ENCODE results near the gene OSBPL1A. TPM values are rescaled to one million over a fixed set of nuclear protein-coding genes. Genes with fewer than 3 reads are reported as not detected.

Gene OSBPL1A
- total RNA-seq, 1 donor from 2014 or later: 42.0 TPM

- ATAC-seq: no peak
- no peak overlapping the region for H3K27ac ChIP-seq
- DNase-seq: no peak
- no peaks in the 10 kb centered on the region for H3K36me3 ChIP-seq
- H3K9me3 ChIP-seq: no peaks in the 10 kb centered on the region
- intact Hi-C loops (cut with DNase I): no loop called here
- H3K4me1 ChIP-seq: peaks cover 22% of the 10 kb centered on the region
- H3K4me3 ChIP-seq: peak overlapping the region; percentile 91
- no peaks in the 10 kb centered on the region for H3K27me3 ChIP-seq
- TF ChIP-seq CTCF (IDR thresholded peaks at IDR 0.05): no peak
These were observed 916 bp upstream of the OSBPL1A start for GRCh38 chr18:24398540-24398939.

GRCh38 chr18:24397131-24397693 is 412 bp downstream of the OSBPL1A start:
- TF ChIP-seq CTCF (IDR thresholded peaks at IDR 0.05): no peak
- Histone ChIP-seq H3K4me3 (peak overlapping the region; percentile 91), H3K27ac (peak overlapping the region; percentile 94), H3K9me3 (no peaks in the 10 kb centered on the region), H3K27me3 (no peaks in the 10 kb centered on the region), H3K4me1 (peaks cover 22% of the 10 kb centered on the region), H3K36me3 (no peaks in the 10 kb centered on the region)
- DNase-seq (no peak), ATAC-seq (peak; percentile 61)
- intact Hi-C loops (cut with DNase I): no loop called here

- no peaks in the 10 kb centered on the region for H3K27me3 ChIP-seq
- no peak for TF ChIP-seq CTCF (IDR thresholded peaks at IDR 0.05)
- no peak for ATAC-seq
- H3K4me3 ChIP-seq: no peak overlapping the region
- no peak for DNase-seq
- H3K4me1 ChIP-seq: peaks cover 22% of the 10 kb centered on the region
- H3K27ac ChIP-seq: peak overlapping the region; percentile 94
- no peaks in the 10 kb centered on the region for H3K36me3 ChIP-seq
- no peaks in the 10 kb centered on the region for H3K9me3 ChIP-seq
- intact Hi-C loops (cut with DNase I): no loop called here
These were observed 1.5 kb downstream of the OSBPL1A start for GRCh38 chr18:24396082-24396633.

DNA sequence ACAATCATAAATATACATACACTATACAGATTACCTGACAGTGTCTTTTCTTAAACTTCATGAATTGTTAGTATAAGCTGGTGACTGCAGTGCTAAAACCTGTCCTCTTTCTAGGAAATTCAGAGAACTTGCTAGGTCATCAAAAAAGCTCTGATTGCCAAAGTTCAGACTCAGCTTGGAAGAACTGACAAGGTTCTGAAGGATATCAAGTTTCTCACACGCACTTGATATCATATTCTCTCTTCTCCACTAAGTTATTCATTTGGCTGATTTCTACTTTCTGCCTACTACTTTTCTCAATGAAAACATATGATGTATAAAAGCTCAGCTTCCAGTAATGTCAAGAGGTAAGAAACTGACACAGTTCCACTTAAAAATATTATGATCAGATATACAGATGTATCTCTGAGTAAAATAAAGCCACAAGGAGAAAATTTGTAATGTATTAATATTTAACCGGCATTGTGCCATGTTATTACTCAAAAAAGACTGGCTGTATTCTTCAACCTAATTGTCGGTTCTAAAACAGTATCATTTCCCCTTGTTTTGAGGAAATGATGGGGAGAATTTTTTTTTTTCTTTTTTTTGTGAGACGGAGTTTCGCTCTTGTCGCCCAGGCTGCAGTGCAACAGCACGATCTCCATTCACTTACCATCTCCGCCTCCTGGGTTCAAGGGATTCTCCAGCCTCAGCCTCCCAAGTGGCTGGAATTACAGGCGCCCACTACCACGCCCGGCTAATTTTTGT is 2.4 kb downstream of the OSBPL1A start:
- no peak overlapping the region for H3K27ac ChIP-seq
- H3K27me3 ChIP-seq: no peaks in the 10 kb centered on the region
- H3K9me3 ChIP-seq: no peaks in the 10 kb centered on the region
- no peak for ATAC-seq
- H3K36me3 ChIP-seq: no peaks in the 10 kb centered on the region
- no peak for TF ChIP-seq CTCF (IDR thresholded peaks at IDR 0.05)
- intact Hi-C loops (cut with DNase I): no loop called here
- no peak for DNase-seq
- peaks cover 22% of the 10 kb centered on the region for H3K4me1 ChIP-seq
- peak overlapping the region; percentile 6 for H3K4me3 ChIP-seq

GRCh38 chr18:24388957-24389356 is 8.7 kb downstream of the OSBPL1A start:
- no peak for DNase-seq
- Histone ChIP-seq H3K27me3 (no peaks in the 10 kb centered on the region), H3K9me3 (no peaks in the 10 kb centered on the region), H3K36me3 (no peaks in the 10 kb centered on the region), H3K4me3 (no peak overlapping the region), H3K27ac (no peak overlapping the region), H3K4me1 (no peaks in the 10 kb centered on the region)
- no peak for TF ChIP-seq CTCF (IDR thresholded peaks at IDR 0.05)
- ATAC-seq: no peak
- intact Hi-C loops (cut with DNase I): no loop called here
